GM12892 (cell line): ENCODE results near the gene TSFM.

ENCODE experiments used
- POLR2A ChIP-seq: IDR thresholded peaks from 2 replicates; pipeline ENCODE4 v1.6.1; 2011; ENCODE audit warnings: low read depth, low read length, control low read depth
- POLR2AphosphoS5 ChIP-seq: IDR thresholded peaks from 2 replicates; pipeline ENCODE4 v1.6.1; 2011; ENCODE audit warnings: low read depth, low read length, control low read depth

DNA sequence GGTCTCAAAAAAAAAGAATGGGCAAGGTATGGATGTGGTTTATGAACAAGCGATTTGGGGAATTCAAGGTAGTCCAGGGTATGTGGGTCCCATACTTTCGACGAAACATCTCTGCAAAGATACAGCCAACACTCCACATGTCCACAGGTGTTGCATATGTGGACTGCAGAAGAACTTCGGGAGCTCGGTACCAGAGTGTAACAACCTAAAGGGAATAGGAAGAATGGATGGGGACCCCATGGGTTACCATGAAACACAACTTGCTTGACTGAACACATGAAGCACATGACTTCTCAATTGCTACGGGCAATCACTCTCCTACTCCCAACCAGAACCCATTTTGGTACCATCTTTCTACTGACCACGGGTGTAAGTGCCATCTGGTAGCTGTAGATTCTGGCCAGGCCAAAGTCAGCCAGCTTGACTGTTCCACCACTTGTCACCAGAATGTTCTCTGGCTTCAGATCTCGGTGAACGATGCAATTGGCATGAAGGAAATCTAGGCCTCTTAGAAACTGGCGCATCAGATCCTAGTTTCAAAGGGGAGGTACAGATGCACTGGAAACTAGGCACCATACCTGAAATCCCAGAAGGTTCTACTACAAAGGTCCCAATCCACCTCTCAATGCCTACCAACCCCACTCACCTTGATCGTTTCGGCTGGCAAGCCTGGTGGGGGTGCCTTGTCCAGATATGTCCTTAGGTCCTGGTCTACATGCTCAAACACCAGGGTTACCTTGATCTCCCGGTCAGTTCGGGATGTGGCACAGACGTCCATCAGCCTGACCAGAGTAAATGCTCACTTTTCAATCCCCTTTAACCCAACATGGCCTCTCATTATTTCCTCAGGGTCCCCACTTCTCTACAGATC lies 31.8 kb upstream of the TSFM start:
- no peak; the same call in 1 of the 2 replicates for TF ChIP-seq POLR2A
- no peak for TF ChIP-seq POLR2AphosphoS5
